Activated T-cell treated with anti-CD3 and anti-CD28 coated beads for 24 hours (primary cell): ENCODE results near the gene ZNF672.
"Not testable (repeated sequence)": the region's sequence is repeated elsewhere in the genome, so short reads cannot be mapped to it uniquely, and the experiment has no call there.

ENCODE experiments used
- DNase-seq: peaks from one replicate; pipeline ENCODE4 v3.0.0-alpha.2; 2020; ENCODE audit warnings: low read depth

ZNF672 gene

DNA sequence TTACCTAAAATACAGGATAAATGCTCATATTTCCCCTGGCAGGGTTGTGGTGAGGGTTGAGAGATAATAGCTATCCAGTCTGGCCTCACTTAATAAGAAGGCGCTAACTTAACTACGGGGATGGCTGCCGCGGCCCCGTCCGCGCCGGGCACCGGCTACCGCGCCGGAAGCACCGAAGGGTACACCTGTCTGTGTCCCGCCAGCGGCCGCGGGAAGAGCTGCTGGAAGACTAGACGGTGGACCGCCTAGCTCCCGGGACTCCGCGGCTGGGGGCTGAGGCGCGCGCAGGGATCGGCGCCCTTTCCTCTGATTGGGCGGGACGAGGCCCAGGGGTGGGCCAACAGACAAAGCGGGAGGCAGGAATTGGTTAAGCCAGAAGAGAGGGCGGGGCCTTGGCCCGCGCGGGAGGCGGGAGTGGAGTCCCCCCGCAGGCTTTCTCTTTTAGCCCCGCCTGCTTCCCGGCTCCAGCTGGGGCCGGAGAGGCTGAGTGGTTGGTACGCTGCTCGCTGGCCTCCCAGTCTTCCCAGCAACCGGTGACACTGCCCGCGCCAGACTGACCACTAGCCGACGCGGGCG is at the start of gene ZNF672:
Gene ZNF672, plus strand, starts transcription at position 444 of the 576 bp plus-strand sequence. CDS start 9,051 bp downstream, outside the sequence.
- DNase-seq: peak; percentile 92

DNA sequence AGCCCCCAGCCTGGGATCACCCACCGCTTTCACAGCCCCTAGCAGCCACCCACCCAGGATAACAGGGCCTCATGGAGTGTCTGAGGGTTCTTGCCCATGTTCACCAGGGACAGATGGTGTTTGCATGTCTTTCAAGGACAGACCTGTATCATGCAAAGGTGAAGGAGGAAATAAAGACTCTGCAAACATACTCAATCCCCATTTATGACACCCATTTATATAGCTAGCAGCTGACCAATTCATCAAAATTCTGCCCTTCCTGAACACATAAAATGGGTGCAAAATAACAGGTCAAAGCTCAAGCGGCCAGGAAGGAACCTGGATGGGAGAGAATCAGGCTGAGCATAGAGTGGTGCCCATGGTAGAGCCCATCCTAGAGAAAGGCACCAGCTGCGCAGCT is 49.7 kb upstream of the ZNF672 start:
- no peak for DNase-seq

DNA sequence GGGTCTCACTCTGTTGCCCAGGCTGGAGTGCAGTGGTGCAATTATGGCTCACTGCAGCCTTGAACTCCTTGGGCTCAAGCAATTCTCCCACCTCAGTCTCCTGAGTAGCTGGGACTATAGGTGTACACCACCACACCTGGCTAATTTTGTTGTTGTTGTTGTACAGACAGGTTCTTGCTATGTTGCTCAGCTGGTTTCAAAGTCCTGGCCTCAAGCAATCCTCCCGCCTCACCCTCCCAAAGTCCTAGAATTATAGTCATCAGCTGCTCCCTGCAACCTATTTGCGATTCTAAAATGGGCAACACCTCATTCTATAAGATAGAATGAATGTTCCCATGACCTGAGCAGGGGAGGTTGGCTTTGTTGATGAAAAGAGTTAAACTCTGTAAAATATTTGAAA is 48.7 kb upstream of the ZNF672 start:
- not testable (repeated sequence) for DNase-seq

DNA sequence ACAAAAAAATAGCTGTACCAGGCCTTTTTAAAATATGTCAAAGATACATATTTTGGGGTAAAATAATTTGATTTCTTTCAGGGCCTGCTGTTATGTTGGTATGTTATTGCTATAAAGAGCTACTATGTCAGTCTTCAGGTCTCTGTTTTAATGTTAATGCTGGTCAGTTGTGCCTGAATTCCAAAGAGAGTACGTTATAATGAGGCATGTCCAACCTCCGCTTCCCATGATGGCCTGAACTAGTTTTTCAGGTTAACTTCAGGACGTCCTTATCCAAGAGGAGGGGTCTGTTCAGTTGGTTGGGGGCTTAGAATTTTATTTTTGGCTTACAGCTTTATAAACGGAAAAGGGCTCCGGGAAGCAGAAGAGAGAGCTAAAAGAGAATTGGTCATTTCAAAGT is 47.6 kb upstream of the ZNF672 start:
- no peak for DNase-seq

DNA sequence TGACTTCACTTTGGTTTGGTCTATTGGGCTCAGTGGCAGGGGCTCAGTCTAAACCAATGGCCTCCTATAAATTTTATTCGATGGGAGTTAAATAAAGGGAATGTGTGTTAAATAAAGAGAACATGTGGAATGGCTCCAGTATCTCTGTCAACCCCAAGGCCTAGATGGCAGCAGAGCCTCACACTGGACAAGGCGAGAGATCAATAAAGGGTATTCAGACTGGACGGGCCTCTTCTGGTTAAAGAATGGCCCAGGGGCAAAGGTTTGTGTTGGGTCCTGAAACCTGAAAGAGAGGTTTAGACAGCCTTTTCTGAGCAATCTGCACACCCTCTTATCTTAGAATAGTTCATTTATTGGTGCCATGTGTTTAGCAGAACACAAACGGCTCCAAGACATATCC is 47.0 kb upstream of the ZNF672 start:
- no peak for DNase-seq

DNA sequence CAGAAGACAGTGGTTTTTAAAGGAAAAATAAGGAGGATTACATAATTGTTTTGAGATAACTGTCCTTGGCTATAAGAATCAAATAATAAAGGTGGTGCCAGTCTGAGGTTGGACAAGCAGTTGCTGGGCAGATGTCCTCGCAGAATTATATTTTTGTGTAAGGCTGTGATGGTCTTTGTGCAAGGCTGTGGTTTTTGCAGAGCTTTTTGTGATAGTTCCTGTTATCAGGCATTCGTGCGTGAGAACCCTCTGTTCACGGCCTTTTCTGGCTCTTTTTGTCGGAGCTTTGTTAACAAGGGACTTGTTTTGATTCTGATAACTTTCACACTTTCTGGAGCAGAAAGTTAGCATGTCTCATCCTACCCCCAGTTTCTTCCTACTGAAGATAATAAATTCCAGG is 45.7 kb upstream of the ZNF672 start:
- DNase-seq: no peak

DNA sequence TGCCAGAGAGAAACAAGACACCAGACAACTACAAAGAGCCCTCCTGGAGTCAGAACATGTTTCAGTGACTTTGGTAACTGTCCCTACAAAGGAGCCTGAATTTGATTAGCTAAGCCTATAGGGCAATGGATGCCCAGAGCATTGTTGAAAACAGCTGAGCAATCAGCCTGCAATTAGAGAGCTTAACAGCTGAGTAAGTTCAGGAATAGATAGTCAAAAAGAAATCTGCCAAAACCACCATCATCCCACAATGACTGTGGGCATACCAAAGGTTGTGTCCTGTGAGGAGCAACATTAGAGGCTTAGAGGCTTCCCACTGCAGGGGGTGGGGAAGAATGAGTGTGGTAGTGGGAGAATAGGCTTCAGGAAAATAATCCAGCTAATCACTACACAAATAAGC is 44.4 kb upstream of the ZNF672 start:
- no peak for DNase-seq

DNA sequence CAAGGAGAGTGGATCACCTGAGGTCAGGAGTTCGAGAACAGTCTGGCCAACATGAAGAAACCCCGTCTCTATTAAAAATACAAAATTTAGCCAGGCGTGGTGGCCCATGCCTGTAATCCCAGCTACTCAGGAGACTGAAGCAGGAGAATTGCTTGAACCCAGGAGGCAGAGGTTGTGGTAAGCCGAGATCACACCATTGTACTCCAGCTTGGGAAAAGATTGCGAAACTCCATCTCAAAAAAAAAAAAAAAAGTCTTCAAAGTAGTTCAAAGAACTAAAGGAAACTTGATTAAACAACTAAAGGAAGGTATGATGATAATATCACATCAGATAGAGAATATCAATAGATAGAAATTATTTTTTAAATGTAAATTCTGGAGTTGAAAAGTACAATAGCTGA is 43.4 kb upstream of the ZNF672 start:
- DNase-seq: not testable (repeated sequence)

DNA sequence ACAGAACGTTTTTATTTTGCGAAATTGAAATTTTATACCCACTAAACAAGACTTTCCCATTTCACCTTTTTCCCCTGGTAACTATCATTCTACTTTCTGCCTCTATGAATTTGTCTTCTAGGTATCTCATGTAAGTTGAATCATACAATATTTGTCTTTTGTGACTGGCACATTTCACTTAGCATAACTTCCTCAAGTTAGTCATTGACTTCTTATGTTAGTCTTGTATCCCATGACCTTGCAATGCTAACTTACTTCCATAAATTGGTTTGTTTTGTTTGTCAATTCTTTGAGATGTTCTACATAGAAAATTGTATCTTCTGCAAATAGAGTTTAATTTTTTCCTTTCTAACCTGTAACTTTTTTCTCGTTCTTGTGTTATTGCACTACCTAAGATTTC is 39.2 kb upstream of the ZNF672 start:
- no peak for DNase-seq

DNA sequence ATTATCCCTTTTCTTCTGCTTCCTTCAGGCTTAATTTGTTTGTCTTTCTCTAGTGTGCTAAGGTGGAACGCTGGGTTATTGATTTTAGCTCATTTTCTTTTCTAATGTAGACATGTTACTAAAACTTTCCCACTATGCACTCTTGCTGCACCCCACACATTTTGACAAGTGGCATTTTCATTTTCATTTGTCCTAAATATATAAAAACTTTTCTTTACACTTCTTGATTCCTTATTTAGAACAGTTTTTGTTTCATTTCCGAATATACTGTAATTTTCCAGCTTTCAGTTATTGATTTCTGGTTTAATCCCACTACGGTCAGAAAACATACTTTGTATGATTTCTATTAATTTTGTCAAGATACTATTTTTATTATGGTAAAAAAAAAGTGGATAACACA is 37.6 kb upstream of the ZNF672 start:
- no peak for DNase-seq

DNA sequence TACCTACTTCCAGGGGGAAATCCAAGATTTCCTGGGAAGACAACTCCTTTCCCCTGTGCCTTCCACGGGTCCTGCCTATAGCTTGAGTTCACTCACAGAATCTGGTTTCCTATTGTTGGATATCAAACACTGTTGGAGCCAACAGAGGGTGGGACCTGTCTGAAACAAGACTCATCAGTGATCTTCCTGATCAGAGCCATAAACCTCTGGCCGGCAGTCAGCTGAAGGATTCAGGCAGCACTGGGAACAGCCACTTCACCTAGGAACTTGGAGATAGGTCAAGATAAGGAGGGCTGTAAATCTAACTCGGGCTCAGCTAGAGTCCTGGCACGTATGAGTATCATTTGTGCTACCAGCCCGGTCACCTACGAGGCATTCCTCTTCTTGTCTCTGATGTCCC is 35.6 kb upstream of the ZNF672 start:
- no peak for DNase-seq

DNA sequence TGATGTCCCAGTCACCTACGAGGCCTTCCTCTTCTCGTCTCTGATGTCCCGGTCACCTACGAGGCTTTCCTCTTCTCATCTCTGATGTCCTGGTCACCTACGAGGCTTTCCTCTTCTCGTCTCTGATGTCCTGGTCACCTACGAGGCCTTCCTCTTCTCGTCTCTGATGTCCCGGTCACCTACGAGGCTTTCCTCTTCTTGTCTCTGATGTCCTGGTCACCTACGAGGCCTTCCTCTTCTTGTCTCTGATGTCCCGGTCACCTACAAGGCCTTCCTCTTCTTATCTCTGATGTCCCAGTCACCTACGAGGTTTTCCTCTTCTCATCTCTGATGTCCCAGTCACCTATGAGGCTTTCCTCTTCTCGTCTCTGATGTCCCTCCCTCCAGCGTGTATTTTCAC is 34.5 kb upstream of the ZNF672 start:
- DNase-seq: not testable (repeated sequence)

DNA sequence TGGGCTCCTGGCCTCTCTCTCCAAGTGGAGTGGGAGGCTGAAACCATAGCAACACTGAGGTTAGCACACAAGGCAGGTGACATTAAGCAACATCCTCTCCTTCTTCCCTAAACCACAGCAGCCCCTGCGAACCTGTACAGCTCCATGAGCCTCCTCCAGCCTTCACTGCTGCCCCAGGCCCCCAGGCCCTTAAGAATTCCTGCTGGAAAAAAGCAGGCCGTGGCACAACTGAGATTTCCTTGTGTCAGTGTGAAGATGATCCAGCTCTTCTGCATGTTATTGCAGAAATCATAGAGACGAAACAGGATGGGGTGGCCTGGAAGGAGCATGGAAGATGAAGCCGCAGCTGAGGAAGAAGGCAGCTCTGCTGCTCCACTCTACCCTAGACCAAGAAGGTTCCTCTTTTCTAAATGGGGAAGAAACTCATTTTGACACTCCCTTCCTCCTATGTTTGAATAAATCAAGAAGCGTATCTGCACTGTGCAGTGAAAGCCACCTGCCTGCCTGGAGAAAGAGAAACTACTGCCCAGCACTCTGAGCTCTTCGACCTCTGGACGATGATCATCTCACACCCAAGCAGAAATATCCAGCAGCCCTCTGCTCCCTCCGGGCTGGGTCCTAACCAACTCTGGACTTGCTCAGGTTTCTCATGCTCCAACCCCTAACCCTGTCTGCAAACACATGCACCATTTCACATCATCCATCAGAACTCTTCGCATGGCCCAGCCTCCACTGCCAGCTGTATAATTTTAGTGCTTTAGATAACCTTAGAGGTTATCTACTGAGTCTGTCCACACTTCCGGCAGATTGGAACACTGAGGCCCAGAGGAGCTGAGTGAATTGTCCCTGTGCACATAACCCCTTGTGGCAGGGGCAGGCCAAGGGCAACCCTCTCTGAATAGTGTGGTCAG is 33.0 kb upstream of the ZNF672 start:
- no peak for DNase-seq

DNA sequence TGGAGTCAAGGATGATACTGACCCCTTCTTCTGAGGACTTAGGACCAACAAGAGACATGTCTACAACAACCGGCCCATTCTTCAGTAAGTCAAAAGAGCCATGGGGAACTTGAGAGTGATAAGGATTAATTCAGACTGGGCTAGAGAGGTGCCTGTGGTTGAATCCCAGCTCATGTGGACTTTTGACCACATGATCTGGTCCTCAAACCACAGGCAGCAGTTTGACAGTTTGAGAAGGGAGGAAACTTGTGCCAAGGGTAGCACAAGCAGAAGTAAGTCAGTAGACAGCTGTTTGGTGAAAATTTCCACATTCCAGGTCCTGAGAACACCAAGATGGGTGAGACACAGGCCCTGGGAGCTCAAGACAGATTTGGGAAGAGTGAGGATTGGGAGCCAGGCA is 32.1 kb upstream of the ZNF672 start:
- no peak for DNase-seq

DNA sequence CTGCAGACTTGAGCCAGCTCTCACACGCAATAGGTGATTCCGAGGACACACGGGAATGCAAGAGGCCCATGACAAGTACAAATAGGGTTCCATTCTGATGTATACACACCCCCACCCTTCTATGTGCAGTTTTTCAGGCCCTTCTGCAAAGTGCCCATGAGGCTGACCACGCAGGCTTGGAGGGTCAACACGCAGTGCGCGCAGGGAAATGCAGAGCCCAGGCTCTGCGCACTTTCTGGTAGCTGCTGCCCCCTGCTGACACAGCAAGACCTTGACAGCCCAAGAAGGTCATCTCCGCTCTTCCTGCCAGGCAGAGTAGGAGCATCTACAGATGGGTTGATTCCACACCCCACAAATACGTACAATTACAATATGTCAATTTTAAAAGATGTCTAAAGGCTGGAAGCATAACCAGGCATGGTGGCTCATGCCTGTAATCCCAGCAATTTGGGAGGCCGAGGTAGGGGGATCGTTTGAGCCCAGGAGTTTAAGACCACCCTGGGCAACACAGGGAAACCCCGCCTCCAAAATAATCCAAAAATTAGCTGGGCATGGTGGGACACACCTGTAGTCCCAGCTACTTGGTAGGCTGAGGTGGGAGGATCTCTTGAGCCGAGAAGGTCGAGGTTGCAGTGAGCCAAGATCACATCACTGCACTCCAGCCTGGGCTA is 30.8 kb upstream of the ZNF672 start:
- peak; percentile 29 for DNase-seq

DNA sequence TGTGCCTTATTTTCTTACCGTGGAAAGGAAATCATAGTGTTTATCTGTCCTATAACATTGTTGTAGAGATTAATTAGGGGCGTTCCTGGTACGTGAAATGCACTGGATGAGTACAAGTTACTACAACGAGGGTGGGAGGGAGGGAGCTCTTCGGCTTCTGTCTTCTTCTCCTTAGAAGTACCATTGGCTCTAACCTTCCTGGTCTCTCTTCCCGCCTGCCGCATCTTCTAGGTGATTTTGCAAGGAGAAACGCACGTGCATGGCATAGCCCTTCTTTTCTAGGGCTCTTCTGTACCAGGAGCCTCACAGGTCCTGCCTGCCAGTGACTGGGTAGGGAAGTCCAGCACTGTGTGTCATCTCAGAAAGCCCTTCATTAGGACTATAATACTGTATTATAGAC is 29.1 kb upstream of the ZNF672 start:
- DNase-seq: no peak

DNA sequence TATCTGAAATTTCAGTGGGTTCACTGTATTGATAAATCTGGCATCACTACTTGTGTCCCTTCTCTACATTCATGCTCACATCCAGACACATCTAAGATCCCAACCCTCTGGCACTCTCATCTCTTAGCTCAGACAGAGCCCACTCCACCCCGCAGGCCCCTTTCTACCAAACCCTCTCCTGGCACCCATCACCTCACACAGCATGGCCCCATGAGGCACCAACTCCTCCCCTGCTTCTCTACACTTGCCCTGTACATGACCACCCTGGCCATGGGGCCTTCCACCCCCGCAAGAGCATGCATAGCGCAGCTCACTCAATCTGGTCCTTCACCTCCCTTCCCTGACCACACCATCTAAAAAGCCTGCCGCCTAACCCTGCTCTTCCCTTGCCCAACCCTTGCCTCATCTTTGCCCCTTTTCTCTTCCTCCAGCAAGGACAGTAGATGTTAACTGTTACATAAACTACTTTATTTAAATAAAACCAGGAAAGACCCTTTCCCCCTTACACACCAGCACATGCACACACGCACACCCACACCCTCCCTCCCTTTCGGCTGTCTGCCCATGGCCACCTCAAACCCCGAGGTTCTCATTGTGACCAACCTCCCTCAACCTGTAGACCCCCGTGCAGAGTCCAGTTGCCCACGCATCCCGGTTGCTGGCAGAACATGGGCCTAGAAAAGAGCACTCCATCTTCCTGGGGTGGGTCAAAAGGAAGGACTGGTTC is 27.9 kb upstream of the ZNF672 start:
- no peak for DNase-seq

DNA sequence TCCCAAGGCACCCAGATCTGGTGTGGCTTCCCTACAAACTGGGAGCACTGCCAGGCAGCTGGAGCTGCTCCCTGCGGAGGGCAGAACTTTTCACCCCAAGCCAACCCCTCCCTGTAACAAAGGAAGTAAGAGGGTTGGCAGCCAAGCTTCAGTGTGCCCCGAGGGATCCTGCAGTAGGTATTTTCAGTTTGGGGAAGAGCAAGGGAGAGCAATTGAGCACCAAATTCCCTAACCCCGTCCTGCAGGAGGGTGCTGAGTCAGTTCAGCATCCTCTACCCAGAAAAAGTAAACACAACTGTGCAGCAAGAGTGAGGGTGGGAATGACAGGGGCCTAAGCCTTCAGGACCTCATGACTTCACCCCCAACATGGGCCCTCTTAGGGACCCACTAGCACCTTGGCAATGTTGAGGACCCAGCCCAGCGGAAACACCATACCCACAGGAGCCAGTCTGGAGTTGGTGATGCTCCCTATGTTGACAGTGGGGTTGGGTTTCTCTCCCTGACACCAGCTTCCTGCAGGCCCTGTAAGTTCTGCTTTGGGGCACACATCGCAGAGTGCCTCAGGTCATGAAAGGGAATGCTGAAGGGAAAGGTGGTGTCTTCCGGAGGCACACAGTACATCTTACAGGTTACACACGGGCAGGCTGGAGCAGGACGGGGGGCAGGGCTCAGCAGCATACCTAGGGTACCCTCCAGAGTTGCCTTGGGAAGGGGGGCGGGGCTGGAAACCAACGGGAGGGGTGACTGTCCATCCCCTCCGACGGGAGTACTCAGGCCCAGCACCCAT is 27.1 kb upstream of the ZNF672 start:
- no peak for DNase-seq

DNA sequence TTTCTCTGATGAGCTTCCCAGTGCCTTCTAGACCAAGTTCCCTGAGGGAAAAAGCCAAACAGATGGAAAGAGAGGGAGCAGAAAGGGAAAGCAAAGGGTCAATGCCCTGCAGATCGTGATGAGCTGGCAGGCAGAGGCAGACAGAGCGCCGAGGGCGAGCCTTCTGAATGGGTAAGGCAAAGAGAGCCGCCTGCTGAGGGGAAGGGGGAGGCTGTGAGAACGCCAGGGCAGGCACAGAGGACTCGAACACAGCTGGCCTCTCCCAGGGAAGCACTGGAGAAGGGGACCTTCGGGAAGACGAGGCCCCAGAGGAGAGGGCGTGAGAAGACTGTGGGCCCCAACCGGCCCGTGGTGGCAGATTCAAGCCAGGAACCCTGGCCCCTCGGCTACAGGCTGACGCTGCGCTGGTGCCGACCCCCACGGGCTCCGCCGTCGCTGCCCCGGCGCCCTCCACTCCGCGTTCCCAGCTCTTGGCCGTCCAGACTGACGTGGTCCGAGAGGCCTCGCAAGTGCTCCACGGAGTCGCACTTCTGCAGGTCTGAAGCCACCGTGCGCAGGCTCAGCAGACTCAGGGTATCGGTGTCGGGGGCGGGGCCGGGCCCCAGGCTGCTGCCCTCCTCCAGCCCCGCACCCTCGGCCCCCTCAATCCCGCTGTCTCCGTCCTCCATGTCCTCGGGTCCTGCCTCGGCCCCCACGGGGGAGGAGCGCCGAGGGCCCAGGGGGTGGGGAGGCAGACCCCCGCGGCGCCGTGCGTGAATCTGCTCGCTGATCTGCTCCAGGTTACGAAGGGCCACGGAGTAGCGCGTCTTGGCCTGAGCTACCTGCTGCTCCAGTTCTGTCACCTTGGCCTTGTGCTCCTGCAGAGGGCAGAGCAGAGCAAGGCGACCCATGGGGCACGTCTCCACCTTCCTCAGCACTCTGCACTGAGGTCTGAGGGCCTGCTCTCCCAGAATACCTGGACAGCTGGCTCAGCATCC is 26.2 kb upstream of the ZNF672 start:
- no peak for DNase-seq

DNA sequence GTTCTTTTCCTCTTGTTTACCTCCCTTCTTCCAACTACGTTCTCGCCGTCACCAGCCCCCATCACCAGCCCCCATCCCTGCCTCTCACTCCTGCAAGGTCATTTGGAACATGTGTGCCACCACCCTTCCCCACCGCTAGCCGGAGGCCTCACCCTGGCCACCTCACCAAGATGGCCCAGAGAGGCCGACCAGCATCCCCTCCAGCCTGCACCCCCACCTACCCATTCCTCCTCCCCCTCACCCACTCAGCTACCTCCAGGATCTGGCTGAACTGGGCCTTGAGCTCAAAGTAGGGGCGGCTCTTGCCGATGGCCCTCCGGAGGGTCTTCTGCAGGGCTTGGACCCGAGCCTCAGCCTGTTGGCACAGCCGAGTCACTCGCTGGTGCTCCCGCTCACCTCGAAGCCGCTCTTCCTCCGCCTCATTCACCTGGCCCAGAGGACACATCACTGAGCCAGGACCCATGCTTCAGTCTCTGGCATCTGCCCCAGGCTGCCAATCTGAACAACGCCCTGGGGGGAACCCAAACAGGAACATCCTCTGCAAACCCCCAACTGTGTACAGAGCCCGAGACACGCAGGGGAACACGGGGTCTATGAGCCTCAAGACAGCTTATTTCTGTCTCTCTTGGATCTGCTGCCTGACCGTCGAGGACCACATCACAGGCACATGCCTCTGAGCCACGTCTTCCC is 25.1 kb upstream of the ZNF672 start:
- DNase-seq: no peak
